ENCODE results near the gene ALDH1L1.

The ALDH1L1 gene

GRCh38 chr3:126197343-126197742 lies 17.0 kb upstream of the ALDH1L1 start:
- DNase-seq: no peak

GRCh38 chr3:126194713-126195305 lies 14.4 kb upstream of the ALDH1L1 start:
- no peak for DNase-seq

GRCh38 chr3:126191246-126191645 lies 10.9 kb upstream of the ALDH1L1 start:
- DNase-seq: no peak

GRCh38 chr3:126187920-126188319 lies 7.5 kb upstream of the ALDH1L1 start:
- DNase-seq: no peak

GRCh38 chr3:126186749-126187148 lies 6.4 kb upstream of the ALDH1L1 start:
- no peak for DNase-seq

GRCh38 chr3:126186271-126186670 lies 5.9 kb upstream of the ALDH1L1 start:
- DNase-seq: no peak

GRCh38 chr3:126184465-126185000 lies 4.1 kb upstream of the ALDH1L1 start:
- DNase-seq: no peak

- DNase-seq: no peak
These were observed 976 bp upstream of the ALDH1L1 start for GRCh38 chr3:126181398-126181725.

GRCh38 chr3:126179825-126180476 lies 435 bp downstream of the ALDH1L1 start:
- DNase-seq: peak in 25 of 56 donors; percentile 8 to 55 (median 26)

- DNase-seq: no peak
These were observed 10.2 kb downstream of the ALDH1L1 start for GRCh38 chr3:126170073-126170777.

- DNase-seq: no peak
These were observed 12.8 kb downstream of the ALDH1L1 start for GRCh38 chr3:126167566-126167965.

- no peak for DNase-seq
These were observed 14.4 kb downstream of the ALDH1L1 start for GRCh38 chr3:126166009-126166408.

GRCh38 chr3:126161309-126161708 lies 19.1 kb downstream of the ALDH1L1 start:
- DNase-seq: no peak

GRCh38 chr3:126160243-126161210 lies 19.9 kb downstream of the ALDH1L1 start:
- no peak for DNase-seq

GRCh38 chr3:126159476-126159875 lies 20.9 kb downstream of the ALDH1L1 start:
- no peak for DNase-seq

GRCh38 chr3:126158912-126159454 lies 21.4 kb downstream of the ALDH1L1 start:
- DNase-seq: no peak

- DNase-seq: no peak
These were observed 22.1 kb downstream of the ALDH1L1 start for GRCh38 chr3:126158016-126158911.

GRCh38 chr3:126157083-126157768 lies 23.2 kb downstream of the ALDH1L1 start:
- DNase-seq: no peak

GRCh38 chr3:126156468-126156867 lies 23.9 kb downstream of the ALDH1L1 start:
- peak in 1 of 56 donors; percentile 47 for DNase-seq
